Measurements from ENCODE around the gene DYNLT4.

DNA sequence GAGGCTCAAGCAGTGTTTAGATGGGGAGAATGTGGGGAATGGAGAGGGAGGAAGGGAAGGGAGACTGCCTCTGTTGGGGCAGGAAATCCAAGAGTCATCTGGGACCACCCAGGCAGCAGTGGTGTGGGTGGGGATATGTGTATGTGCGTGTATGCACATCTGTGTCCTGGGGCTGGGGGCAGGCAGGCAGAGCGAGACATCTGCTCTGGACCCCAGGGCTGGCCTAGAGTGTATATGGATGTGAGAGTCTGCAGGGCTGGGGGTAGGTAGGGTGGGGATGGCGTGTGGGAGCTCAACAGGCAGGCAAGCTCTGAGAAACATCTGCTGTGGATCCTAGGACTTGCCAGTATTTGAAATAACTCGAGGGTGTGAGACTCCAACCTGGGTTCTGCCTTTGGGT is 32.4 kb upstream of the DYNLT4 start:
- TF ChIP-seq CTCF (IDR thresholded peaks at IDR 0.05), result no peak
- no peak for TF ChIP-seq POLR2A (IDR thresholded peaks at IDR 0.05)

Measured in right lobe of liver (tissue), 4 donors.